ENCODE results near the gene RESP18. TPM values are rescaled to one million over a fixed set of nuclear protein-coding genes. Genes with fewer than 3 reads are reported as not detected.

RESP18 gene
- total RNA-seq, 4 donors from 2014 or later, result not detected

GRCh38 chr2:219334076-219334475, 1.5 kb upstream of the RESP18 start:
- Histone ChIP-seq H3K27ac (replicated peaks in 1 of 4) (no peak overlapping the region), H3K9me3 (peaks cover 0 to 16% (median 2%) of the 10 kb centered on the region in 4 donors), H3K27me3 (peaks cover 0 to 61% (median 21%) of the 10 kb centered on the region in 4 donors), H3K4me3 (no peak overlapping the region), H3K4me1 (no peaks in the 10 kb centered on the region), H3K36me3 (no peaks in the 10 kb centered on the region)
- TF ChIP-seq POLR2AphosphoS5 (IDR thresholded peaks at IDR 0.05) (no peak), POLR2A (IDR thresholded peaks at IDR 0.05; ENCODE audit: low read depth) (no peak), EP300 (IDR thresholded peaks at IDR 0.05) (no peak), CTCF (IDR thresholded peaks at IDR 0.05) (no peak)
- 93% methylated on average over 2 of the region's 2 CpGs for WGBS
- DNase-seq (ENCODE audit: extremely low spot score), result no peak
- intact Hi-C loops (cut with DNase I), result no loop called here

DNA sequence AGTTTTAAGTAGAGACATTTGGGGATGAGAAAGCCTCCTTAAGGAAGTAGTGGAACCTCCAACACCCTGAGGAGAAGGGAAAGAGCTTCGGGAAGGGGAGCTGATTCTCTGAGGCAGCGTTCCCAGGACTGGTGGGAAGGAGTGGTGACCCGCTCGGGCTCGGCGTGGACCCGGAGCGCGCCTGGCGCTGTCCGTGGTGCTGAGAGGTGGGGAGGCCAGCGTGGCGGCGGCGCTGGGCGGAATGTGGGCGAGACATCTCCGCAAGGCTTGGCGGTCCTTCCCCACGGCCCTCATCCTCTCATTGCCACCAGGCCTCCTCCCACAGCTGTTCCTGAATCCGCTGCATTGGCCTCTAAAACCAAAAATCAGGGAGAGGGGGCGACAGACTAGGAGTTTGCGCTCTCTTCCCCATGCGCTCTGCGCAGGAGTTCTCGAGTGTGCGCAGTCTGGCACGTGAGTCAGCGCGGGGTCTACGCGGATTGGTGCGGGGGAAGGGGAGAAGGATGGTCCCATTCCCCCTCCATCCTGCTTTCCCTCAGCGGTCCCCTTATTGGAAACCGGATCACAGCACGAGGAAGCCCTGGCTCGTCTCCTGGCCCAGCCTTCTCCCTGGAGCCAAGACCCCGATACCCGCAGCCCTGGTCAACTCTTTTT, 857 bp downstream of the RESP18 start:
- no peak overlapping the region for H3K27ac ChIP-seq (replicated peaks in 1 of 4)
- peaks cover 0 to 74% (median 21%) of the 10 kb centered on the region in 4 donors for H3K27me3 ChIP-seq
- H3K4me3 ChIP-seq, result no peak overlapping the region
- peaks cover 0 to 12% (median 1%) of the 10 kb centered on the region in 4 donors for H3K9me3 ChIP-seq
- intact Hi-C loops (cut with DNase I), result no loop called here
- H3K4me1 ChIP-seq, result no peaks in the 10 kb centered on the region
- no peaks in the 10 kb centered on the region for H3K36me3 ChIP-seq
- TF ChIP-seq EP300 (IDR thresholded peaks at IDR 0.05) (no peak), POLR2A (IDR thresholded peaks at IDR 0.05; ENCODE audit: low read depth) (no peak), CTCF (IDR thresholded peaks at IDR 0.05) (no peak), POLR2AphosphoS5 (IDR thresholded peaks at IDR 0.05) (no peak)
- DNase-seq (ENCODE audit: extremely low spot score), result no peak
- 22% methylated on average over 22 of the region's 39 CpGs for WGBS

- Histone ChIP-seq H3K4me1 (no peaks in the 10 kb centered on the region), H3K4me3 (no peak overlapping the region), H3K27me3 (peaks cover 0 to 80% (median 17%) of the 10 kb centered on the region in 4 donors), H3K36me3 (no peaks in the 10 kb centered on the region), H3K27ac (replicated peaks in 1 of 4) (no peak overlapping the region), H3K9me3 (no peaks in the 10 kb centered on the region)
- WGBS, result 56% methylated on average over 2 of the region's 2 CpGs
- intact Hi-C loops (cut with DNase I), result no loop called here
- TF ChIP-seq POLR2AphosphoS5 (IDR thresholded peaks at IDR 0.05), result no peak
- no peak for TF ChIP-seq EP300 (IDR thresholded peaks at IDR 0.05)
- no peak for TF ChIP-seq POLR2A (IDR thresholded peaks at IDR 0.05; ENCODE audit: low read depth)
- no peak for TF ChIP-seq CTCF (IDR thresholded peaks at IDR 0.05)
- DNase-seq (ENCODE audit: extremely low spot score), result no peak
These were observed 4.8 kb downstream of the RESP18 start for GRCh38 chr2:219327719-219328118.

DNA sequence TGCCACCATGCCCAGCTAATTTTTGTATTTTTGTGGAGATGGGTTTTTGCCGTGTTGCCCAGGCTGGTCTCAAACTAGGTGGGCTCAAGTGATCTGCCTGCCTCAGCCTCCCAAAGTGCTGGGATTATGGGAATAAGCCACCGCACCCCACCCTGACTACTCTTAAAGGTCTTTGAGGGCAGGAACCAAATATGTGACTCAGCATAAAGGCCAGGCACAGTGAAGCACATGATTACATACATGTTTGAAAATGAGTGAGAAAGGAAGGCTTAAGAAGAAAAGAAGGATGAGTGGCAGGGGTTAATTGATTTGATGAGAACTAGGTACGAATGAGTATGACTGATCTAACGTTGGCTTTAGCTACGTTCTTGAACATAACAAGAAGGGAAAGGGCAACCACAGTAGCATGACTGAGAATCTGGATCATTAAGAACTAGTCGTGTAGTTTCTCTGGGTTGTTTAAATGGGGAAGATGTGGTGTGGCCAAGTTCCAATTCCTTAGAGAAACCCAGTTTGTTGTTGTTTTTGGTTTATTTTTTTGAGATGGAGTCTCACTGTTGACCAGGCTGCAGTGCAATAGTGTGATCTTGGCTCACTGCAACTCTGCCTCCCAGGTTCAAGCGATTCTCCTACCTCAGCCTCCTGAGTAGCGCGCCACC, 6.8 kb downstream of the RESP18 start:
- peaks cover 0 to 77% (median 2%) of the 10 kb centered on the region in 4 donors for H3K27me3 ChIP-seq
- H3K27ac ChIP-seq (replicated peaks in 1 of 4), result no peak overlapping the region
- no peak for DNase-seq (ENCODE audit: extremely low spot score)
- intact Hi-C loops (cut with DNase I), result no loop called here
- no peak overlapping the region for H3K4me3 ChIP-seq
- no peaks in the 10 kb centered on the region for H3K36me3 ChIP-seq
- WGBS, result 73% methylated on average over 9 of the region's 9 CpGs
- H3K4me1 ChIP-seq, result no peaks in the 10 kb centered on the region
- no peaks in the 10 kb centered on the region for H3K9me3 ChIP-seq
- TF ChIP-seq CTCF (IDR thresholded peaks at IDR 0.05) (no peak), POLR2AphosphoS5 (IDR thresholded peaks at IDR 0.05) (no peak), EP300 (IDR thresholded peaks at IDR 0.05) (no peak), POLR2A (IDR thresholded peaks at IDR 0.05; ENCODE audit: low read depth) (no peak)

All from esophagus muscularis mucosa (tissue), 4 donors.